Activated T-helper 1 cell treated with anti-CD3 and anti-CD28 coated beads, Interleukin-12 subunit alpha, Interleukin-12 subunit beta, Interleukin-2, Interleukin-4 antibody, amounts not matched to agents 30 ng/mL and 10 ng/mL and 1 ng/mL, durations not matched to agents 14 hours and 24 hours and 36 hours (primary cell): ENCODE results near the gene TNFRSF8. TPM values are rescaled to one million over a fixed set of nuclear protein-coding genes. Genes with fewer than 3 reads are reported as not detected.

Experiments
- DNase-seq: peaks from one replicate; pipeline ENCODE4 v3.0.0; 2021; ENCODE audit warnings: low spot score
- H3K27ac Mint-ChIP-seq: one replicate; pipeline ENCODE4 v1.8.0; 2021; ENCODE audit warnings: mild to moderate bottlenecking, mixed read lengths
- H3K27me3 Mint-ChIP-seq: one replicate; pipeline ENCODE4 v1.8.0; 2022; ENCODE audit warnings: mild to moderate bottlenecking, moderate library complexity, mixed read lengths; ENCODE audit not compliant: insufficient read depth
- H3K36me3 Mint-ChIP-seq: one replicate; pipeline ENCODE4 v1.8.0; 2021; ENCODE audit warnings: low read depth, mixed read lengths
- H3K4me1 Mint-ChIP-seq: one replicate; pipeline ENCODE4 v1.8.0; 2021; ENCODE audit warnings: low read depth, mixed read lengths
- H3K4me3 Mint-ChIP-seq: one replicate; pipeline ENCODE4 v1.8.0; 2021; ENCODE audit warnings: mild to moderate bottlenecking, moderate library complexity, mixed read lengths
- H3K9me3 Mint-ChIP-seq: one replicate; pipeline ENCODE4 v1.8.0; 2021; ENCODE audit warnings: mixed read lengths
- intact Hi-C: fragments of 100-400 bp; cut with micrococcal nuclease; formaldehyde crosslinking; loops from one replicate; pipeline ENCODE4 v1.15.1; 2024
- total RNA-seq: library from RNA; stranded (reverse); gene quantifications from 2 replicates; pipeline ENCODE4 v1.2.3, GENCODE V29; 2022

Gene TNFRSF8
- total RNA-seq, 1 donor from 2014 or later = 27.9 TPM

GRCh38 chr1:12140515-12141162 is 77.5 kb downstream of the TNFRSF8 start:
- intact Hi-C loops = no loop called here

GRCh38 chr1:12141163-12141850 is 78.2 kb downstream of the TNFRSF8 start:
- intact Hi-C loops = no loop called here

More at GRCh38 chr1:12140515-12141162, 77.5 kb downstream of the TNFRSF8 start:
- Mint-ChIP-seq H3K9me3 (no peaks in the 10 kb centered on the region), H3K4me1 (peaks cover 22% of the 10 kb centered on the region), H3K27me3 (no peaks in the 10 kb centered on the region), H3K36me3 (peaks cover 8% of the 10 kb centered on the region), H3K27ac (no peak overlapping the region), H3K4me3 (no peak overlapping the region)
- DNase-seq = no peak

DNA sequence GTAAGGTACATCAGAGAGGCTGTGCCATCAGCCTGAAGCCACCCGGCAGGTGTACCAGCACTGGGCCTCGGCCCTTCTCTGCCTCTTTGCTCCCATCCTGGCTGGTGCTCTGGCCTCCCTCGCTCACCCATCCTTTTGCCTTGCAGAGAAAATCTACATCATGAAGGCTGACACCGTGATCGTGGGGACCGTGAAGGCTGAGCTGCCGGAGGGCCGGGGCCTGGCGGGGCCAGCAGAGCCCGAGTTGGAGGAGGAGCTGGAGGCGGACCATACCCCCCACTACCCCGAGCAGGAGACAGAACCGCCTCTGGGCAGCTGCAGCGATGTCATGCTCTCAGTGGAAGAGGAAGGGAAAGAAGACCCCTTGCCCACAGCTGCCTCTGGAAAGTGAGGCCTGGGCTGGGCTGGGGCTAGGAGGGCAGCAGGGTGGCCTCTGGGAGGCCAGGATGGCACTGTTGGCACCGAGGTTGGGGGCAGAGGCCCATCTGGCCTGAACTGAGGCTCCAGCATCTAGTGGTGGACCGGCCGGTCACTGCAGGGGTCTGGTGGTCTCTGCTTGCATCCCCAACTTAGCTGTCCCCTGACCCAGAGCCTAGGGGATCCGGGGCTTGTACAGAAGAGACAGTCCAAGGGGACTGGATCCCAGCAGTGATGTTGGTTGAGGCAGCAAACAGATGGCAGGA is 79.2 kb downstream of the TNFRSF8 start:
- no peaks in the 10 kb centered on the region for H3K27me3 Mint-ChIP-seq
- H3K4me1 Mint-ChIP-seq = peaks cover 37% of the 10 kb centered on the region
- no peaks in the 10 kb centered on the region for H3K9me3 Mint-ChIP-seq

More at GRCh38 chr1:12141163-12141850, 78.2 kb downstream of the TNFRSF8 start:
- no peak for DNase-seq
- Mint-ChIP-seq H3K36me3 (peaks cover 8% of the 10 kb centered on the region), H3K4me1 (peaks cover 28% of the 10 kb centered on the region), H3K27ac (no peak overlapping the region), H3K4me3 (no peak overlapping the region), H3K27me3 (no peaks in the 10 kb centered on the region), H3K9me3 (no peaks in the 10 kb centered on the region)

GRCh38 chr1:12142891-12143630 is 80.0 kb downstream of the TNFRSF8 start:
- Mint-ChIP-seq H3K27ac (peak overlapping the region; percentile 63), H3K4me3 (no peak overlapping the region), H3K9me3 (no peaks in the 10 kb centered on the region), H3K4me1 (peaks cover 45% of the 10 kb centered on the region), H3K36me3 (peaks cover 13% of the 10 kb centered on the region), H3K27me3 (no peaks in the 10 kb centered on the region)
- intact Hi-C loops = loop anchor here (1.0 kb wide), 1 partner anchor 24 kb away; no protein-coding TSS in a partner anchor
- no peak for DNase-seq

More for the DNA sequence above, 79.2 kb downstream of the TNFRSF8 start:
- Mint-ChIP-seq H3K27ac (no peak overlapping the region), H3K4me3 (no peak overlapping the region), H3K36me3 (peaks cover 13% of the 10 kb centered on the region)
- DNase-seq = no peak
- intact Hi-C loops = no loop called here

GRCh38 chr1:12143631-12144155 is 80.6 kb downstream of the TNFRSF8 start:
- intact Hi-C loops = loop anchor here (1.0 kb wide), 1 partner anchor 24 kb away; no protein-coding TSS in a partner anchor
- no peaks in the 10 kb centered on the region for H3K9me3 Mint-ChIP-seq
- peaks cover 13% of the 10 kb centered on the region for H3K36me3 Mint-ChIP-seq
- peak overlapping the region; percentile 43 for H3K4me3 Mint-ChIP-seq
- H3K27ac Mint-ChIP-seq = peak overlapping the region; percentile 63
- H3K4me1 Mint-ChIP-seq = peaks cover 51% of the 10 kb centered on the region
- no peaks in the 10 kb centered on the region for H3K27me3 Mint-ChIP-seq
- no peak for DNase-seq

- Mint-ChIP-seq H3K27me3 (no peaks in the 10 kb centered on the region), H3K27ac (peak overlapping the region; percentile 63), H3K4me3 (no peak overlapping the region), H3K4me1 (peaks cover 57% of the 10 kb centered on the region), H3K36me3 (peaks cover 16% of the 10 kb centered on the region), H3K9me3 (peaks cover 4% of the 10 kb centered on the region)
- no peak for DNase-seq
- intact Hi-C loops = no loop called here
These were observed 81.1 kb downstream of the TNFRSF8 start for GRCh38 chr1:12144236-12144635.

- Mint-ChIP-seq H3K27me3 (no peaks in the 10 kb centered on the region), H3K4me3 (no peak overlapping the region), H3K27ac (peak overlapping the region; percentile 55), H3K4me1 (peaks cover 64% of the 10 kb centered on the region), H3K9me3 (peaks cover 11% of the 10 kb centered on the region), H3K36me3 (peaks cover 21% of the 10 kb centered on the region)
- no peak for DNase-seq
- intact Hi-C loops = no loop called here
These were observed 81.9 kb downstream of the TNFRSF8 start for GRCh38 chr1:12144969-12145368.

GRCh38 chr1:12145616-12146342 is 82.7 kb downstream of the TNFRSF8 start:
- peaks cover 14% of the 10 kb centered on the region for H3K9me3 Mint-ChIP-seq
- peak overlapping the region; percentile 93 for H3K27ac Mint-ChIP-seq
- H3K36me3 Mint-ChIP-seq = peaks cover 21% of the 10 kb centered on the region
- no peaks in the 10 kb centered on the region for H3K27me3 Mint-ChIP-seq
- H3K4me1 Mint-ChIP-seq = peaks cover 72% of the 10 kb centered on the region
- H3K4me3 Mint-ChIP-seq = no peak overlapping the region
- DNase-seq = no peak
- intact Hi-C loops = no loop called here

DNA sequence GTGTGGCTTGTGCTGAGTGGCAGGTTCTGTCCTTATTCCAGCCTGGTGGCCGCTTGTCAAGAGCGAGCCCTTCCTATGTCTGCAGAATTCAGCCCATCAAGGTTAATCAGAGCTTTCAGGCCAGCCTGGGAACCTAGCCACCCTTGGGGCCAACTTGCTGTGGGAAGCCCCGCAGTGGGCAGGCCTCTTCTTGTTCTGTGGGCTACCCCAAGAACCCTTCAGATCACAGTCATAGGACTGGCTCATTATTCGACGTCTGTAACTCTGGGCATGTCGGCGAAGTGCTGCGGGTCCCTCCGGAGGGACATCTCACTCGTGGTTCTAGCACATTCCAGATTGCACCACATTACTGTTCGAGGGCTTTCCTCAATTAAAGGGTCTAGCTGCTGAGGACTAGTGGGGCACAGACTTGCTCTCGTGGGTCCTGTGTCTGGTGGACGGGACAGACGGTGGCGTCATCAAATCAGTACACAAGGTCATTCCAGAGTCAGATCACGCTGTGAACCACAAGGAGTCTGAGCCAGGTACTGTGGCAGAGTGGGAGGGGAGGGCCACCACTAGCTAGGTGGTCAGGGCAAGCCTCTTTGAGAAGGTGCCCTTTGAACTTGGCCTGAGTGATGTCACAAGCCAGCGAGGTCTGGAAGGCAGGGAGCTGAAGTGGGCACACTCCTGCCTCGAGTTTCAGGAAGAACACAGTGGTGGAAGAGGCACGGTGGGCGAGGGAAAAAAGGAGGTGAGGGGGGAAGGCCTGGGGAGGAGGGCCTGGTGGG is 83.4 kb downstream of the TNFRSF8 start:
- peaks cover 14% of the 10 kb centered on the region for H3K9me3 Mint-ChIP-seq
- peak overlapping the region; percentile 43 for H3K4me3 Mint-ChIP-seq
- H3K27ac Mint-ChIP-seq = peak overlapping the region; percentile 93
- peaks cover 80% of the 10 kb centered on the region for H3K4me1 Mint-ChIP-seq
- intact Hi-C loops = no loop called here
- DNase-seq = no peak
- peaks cover 24% of the 10 kb centered on the region for H3K36me3 Mint-ChIP-seq
- no peaks in the 10 kb centered on the region for H3K27me3 Mint-ChIP-seq

- intact Hi-C loops = no loop called here
- H3K27me3 Mint-ChIP-seq = no peaks in the 10 kb centered on the region
- peaks cover 14% of the 10 kb centered on the region for H3K9me3 Mint-ChIP-seq
- H3K4me3 Mint-ChIP-seq = peak overlapping the region; percentile 28
- H3K27ac Mint-ChIP-seq = peak overlapping the region; percentile 93
- peaks cover 87% of the 10 kb centered on the region for H3K4me1 Mint-ChIP-seq
- peaks cover 24% of the 10 kb centered on the region for H3K36me3 Mint-ChIP-seq
- DNase-seq = no peak
These were observed 84.1 kb downstream of the TNFRSF8 start for GRCh38 chr1:12147201-12147701.
